Skeletal muscle satellite cell (primary cell): ENCODE data around the gene LTO1.

Experiments
- H3K27me3 ChIP-seq: 2 replicates; pipeline ENCODE4 v1.7.0; 2013; ENCODE audit warnings: low read length; ENCODE audit not compliant: control insufficient read depth, insufficient read depth
- H3K36me3 ChIP-seq: 2 replicates; pipeline ENCODE4 v1.7.0; 2013; ENCODE audit warnings: mild to moderate bottlenecking, control low read depth, low read length; ENCODE audit not compliant: insufficient read depth
- H3K4me1 ChIP-seq: 2 replicates; pipeline ENCODE4 v1.7.0; 2013; ENCODE audit warnings: low read length; ENCODE audit not compliant: control insufficient read depth, insufficient read depth
- H3K4me2 ChIP-seq: 2 replicates; pipeline ENCODE4 v1.7.0; 2013; ENCODE audit warnings: mild to moderate bottlenecking, low read length
- H3K4me3 ChIP-seq: 2 replicates; pipeline ENCODE4 v1.7.0; 2013; ENCODE audit warnings: low read length
- H3K9ac ChIP-seq: 2 replicates; pipeline ENCODE4 v1.7.0; 2013; ENCODE audit warnings: mild to moderate bottlenecking, low read depth, low read length, moderate library complexity
- H3K9me3 ChIP-seq: replicated peaks from 2 replicates; pipeline ENCODE4 v1.7.0; 2013; ENCODE audit warnings: mild to moderate bottlenecking, control low read depth, low read length

LTO1 gene

GRCh38 chr11:69686856-69687255 lies 11.7 kb upstream of the LTO1 start:
- Histone ChIP-seq H3K9ac (no peak overlapping the region), H3K36me3 (no peaks in the 10 kb centered on the region), H3K4me1 (no peaks in the 10 kb centered on the region), H3K4me2 (no peak overlapping the region), H3K4me3 (no peak overlapping the region), H3K9me3 (no peaks in the 10 kb centered on the region), H3K27me3 (peaks cover 18% of the 10 kb centered on the region)

- H3K27me3 ChIP-seq = peaks cover 15% of the 10 kb centered on the region
- H3K9ac ChIP-seq = no peak overlapping the region
- no peak overlapping the region for H3K4me2 ChIP-seq
- H3K36me3 ChIP-seq = no peaks in the 10 kb centered on the region
- no peaks in the 10 kb centered on the region for H3K4me1 ChIP-seq
- no peaks in the 10 kb centered on the region for H3K9me3 ChIP-seq
- no peak overlapping the region for H3K4me3 ChIP-seq
These were observed 11.3 kb upstream of the LTO1 start for GRCh38 chr11:69686452-69686851.

- Histone ChIP-seq H3K4me3 (no peak overlapping the region), H3K36me3 (no peaks in the 10 kb centered on the region), H3K27me3 (peaks cover 7% of the 10 kb centered on the region), H3K4me1 (no peaks in the 10 kb centered on the region), H3K9me3 (no peaks in the 10 kb centered on the region), H3K4me2 (no peak overlapping the region), H3K9ac (no peak overlapping the region)
These were observed 10.2 kb upstream of the LTO1 start for GRCh38 chr11:69685348-69685747.

GRCh38 chr11:69684651-69685050 lies 9.5 kb upstream of the LTO1 start:
- H3K9me3 ChIP-seq = no peaks in the 10 kb centered on the region
- peaks cover 7% of the 10 kb centered on the region for H3K27me3 ChIP-seq
- no peaks in the 10 kb centered on the region for H3K36me3 ChIP-seq
- H3K4me1 ChIP-seq = no peaks in the 10 kb centered on the region
- no peak overlapping the region for H3K4me3 ChIP-seq
- H3K4me2 ChIP-seq = no peak overlapping the region
- H3K9ac ChIP-seq = no peak overlapping the region

- no peak overlapping the region for H3K4me2 ChIP-seq
- H3K27me3 ChIP-seq = peaks cover 11% of the 10 kb centered on the region
- no peak overlapping the region for H3K4me3 ChIP-seq
- H3K9me3 ChIP-seq = no peaks in the 10 kb centered on the region
- H3K36me3 ChIP-seq = no peaks in the 10 kb centered on the region
- H3K4me1 ChIP-seq = no peaks in the 10 kb centered on the region
- no peak overlapping the region for H3K9ac ChIP-seq
These were observed 8.7 kb upstream of the LTO1 start for GRCh38 chr11:69683764-69684333.

GRCh38 chr11:69682681-69683326 lies 7.7 kb upstream of the LTO1 start:
- Histone ChIP-seq H3K9ac (no peak overlapping the region), H3K4me2 (no peak overlapping the region), H3K27me3 (peaks cover 9% of the 10 kb centered on the region), H3K36me3 (no peaks in the 10 kb centered on the region), H3K4me3 (no peak overlapping the region), H3K9me3 (no peaks in the 10 kb centered on the region), H3K4me1 (no peaks in the 10 kb centered on the region)

GRCh38 chr11:69682221-69682620 lies 7.1 kb upstream of the LTO1 start:
- Histone ChIP-seq H3K4me2 (no peak overlapping the region), H3K9ac (no peak overlapping the region), H3K27me3 (peaks cover 9% of the 10 kb centered on the region), H3K9me3 (no peaks in the 10 kb centered on the region), H3K4me1 (no peaks in the 10 kb centered on the region), H3K4me3 (no peak overlapping the region), H3K36me3 (no peaks in the 10 kb centered on the region)

GRCh38 chr11:69680688-69681087 lies 5.5 kb upstream of the LTO1 start:
- Histone ChIP-seq H3K36me3 (no peaks in the 10 kb centered on the region), H3K4me3 (no peak overlapping the region), H3K9ac (no peak overlapping the region), H3K4me1 (no peaks in the 10 kb centered on the region), H3K9me3 (no peaks in the 10 kb centered on the region), H3K4me2 (no peak overlapping the region), H3K27me3 (peaks cover 9% of the 10 kb centered on the region)

GRCh38 chr11:69677749-69678148 lies 2.6 kb upstream of the LTO1 start:
- Histone ChIP-seq H3K9me3 (no peaks in the 10 kb centered on the region), H3K4me3 (no peak overlapping the region), H3K9ac (no peak overlapping the region), H3K27me3 (peaks cover 6% of the 10 kb centered on the region), H3K4me2 (no peak overlapping the region), H3K4me1 (peaks cover 15% of the 10 kb centered on the region), H3K36me3 (peaks cover 8% of the 10 kb centered on the region)

GRCh38 chr11:69674267-69674885 lies 777 bp downstream of the LTO1 start:
- H3K9ac ChIP-seq = peak overlapping the region; percentile 99
- peak overlapping the region; percentile 93 for H3K4me2 ChIP-seq
- peaks cover 33% of the 10 kb centered on the region for H3K36me3 ChIP-seq
- H3K9me3 ChIP-seq = no peaks in the 10 kb centered on the region
- H3K27me3 ChIP-seq = peaks cover 6% of the 10 kb centered on the region
- peak overlapping the region; percentile 96 for H3K4me3 ChIP-seq
- H3K4me1 ChIP-seq = peaks cover 23% of the 10 kb centered on the region

GRCh38 chr11:69671734-69672465 lies 3.3 kb downstream of the LTO1 start:
- Histone ChIP-seq H3K4me3 (no peak overlapping the region), H3K4me2 (no peak overlapping the region), H3K9me3 (no peaks in the 10 kb centered on the region), H3K9ac (no peak overlapping the region), H3K27me3 (no peaks in the 10 kb centered on the region), H3K4me1 (peaks cover 23% of the 10 kb centered on the region), H3K36me3 (peaks cover 52% of the 10 kb centered on the region)
